WTC11 (cell line): ENCODE measurements around the gene TM2D1. TPM values are rescaled to one million over a fixed set of nuclear protein-coding genes. Genes with fewer than 3 reads are reported as not detected.
"Not testable (repeated sequence)": the region's sequence is repeated elsewhere in the genome, so short reads cannot be mapped to it uniquely, and the experiment has no call there.

Experiments used
- ATAC-seq: fragments of 200-7000 bp; cut with Tn5 transposase; 2 replicates; pipeline ENCODE4 v1.10.0; 2021; ENCODE audit warnings: mild to moderate bottlenecking, moderate library complexity
- CTCF ChIA-PET: fragments of 300-600 bp; sonication (Branson Sonifier 250); formaldehyde crosslinking; loops from one replicate; lab custom pipeline; 2021; ENCODE audit warnings: antibody characterized with exemption; lab: Charles Lee
- POLR2A ChIA-PET: fragments of 350-600 bp; sonication (Branson Sonifier 250); formaldehyde crosslinking; loops from one replicate; lab custom pipeline; 2021; ENCODE audit warnings: antibody characterized with exemption; lab: Charles Lee
- DNase-seq: peaks from one replicate; pipeline ENCODE4 v3.0.0; 2021; ENCODE audit warnings: low spot score
- H3K27ac Mint-ChIP-seq: 2 replicates; pipeline ENCODE4 v1.8.0; 2021; ENCODE audit warnings: mixed read lengths
- H3K27me3 Mint-ChIP-seq: 2 replicates; pipeline ENCODE4 v1.8.0; 2021; ENCODE audit warnings: low read depth, mild to moderate bottlenecking, moderate library complexity, mixed read lengths
- H3K36me3 Mint-ChIP-seq: 2 replicates; pipeline ENCODE4 v1.8.0; 2021; ENCODE audit warnings: mixed read lengths
- H3K4me1 Mint-ChIP-seq: 2 replicates; pipeline ENCODE4 v1.8.0; 2022; ENCODE audit warnings: mixed read lengths
- H3K4me3 Mint-ChIP-seq: 2 replicates; pipeline ENCODE4 v1.8.0; 2021; ENCODE audit warnings: mild to moderate bottlenecking, moderate library complexity, mixed read lengths
- H3K9me3 Mint-ChIP-seq: 2 replicates; pipeline ENCODE4 v1.8.0; 2021; ENCODE audit warnings: mixed read lengths
- EMX1 ChIP-seq: fragments of 250-450 bp; sonication (Bioruptor Pico); IDR thresholded peaks from 2 replicates; pipeline ENCODE4 v1.8.0; 2021; ENCODE audit warnings: mild to moderate bottlenecking
- ETV6 ChIP-seq: sonication (generic); formaldehyde crosslinking; IDR thresholded peaks from 2 replicates; pipeline ENCODE4 v1.8.1; 2022; ENCODE audit warnings: mild to moderate bottlenecking, missing genetic modification reagents
- GTF2I ChIP-seq: fragments of 250-450 bp; sonication (Bioruptor Pico); conservative IDR thresholded peaks from 2 replicates; pipeline ENCODE4 v1.4.0; 2021; ENCODE audit warnings: mild to moderate bottlenecking
- IRF2 ChIP-seq: sonication (generic); formaldehyde crosslinking; IDR thresholded peaks from 2 replicates; pipeline ENCODE4 v1.8.0; 2022; ENCODE audit warnings: low read depth, missing genetic modification reagents, borderline replicate concordance
- MYBL2 ChIP-seq: sonication (generic); formaldehyde crosslinking; IDR thresholded peaks from 2 replicates; pipeline ENCODE4 v1.8.1; 2023; ENCODE audit warnings: mild to moderate bottlenecking, moderate library complexity, missing genetic modification reagents
- NR1H2 ChIP-seq: sonication (generic); formaldehyde crosslinking; IDR thresholded peaks from 2 replicates; pipeline ENCODE4 v1.9.0; 2021; ENCODE audit warnings: mild to moderate bottlenecking, moderate library complexity, missing genetic modification reagents
- NR3C1 ChIP-seq: sonication (generic); formaldehyde crosslinking; conservative IDR thresholded peaks from 2 replicates; pipeline ENCODE4 v1.8.1; 2023; ENCODE audit warnings: low read depth, mild to moderate bottlenecking, missing genetic modification reagents
- PRDM15 ChIP-seq: sonication (generic); formaldehyde crosslinking; IDR thresholded peaks from 2 replicates; pipeline ENCODE4 v1.8.0; 2022; ENCODE audit warnings: missing genetic modification reagents
- RORB ChIP-seq: fragments of 250-450 bp; sonication (Bioruptor Pico); IDR thresholded peaks from 2 replicates; pipeline ENCODE4 v1.9.0; 2021; ENCODE audit warnings: mild to moderate bottlenecking
- SP1 ChIP-seq: sonication (generic); formaldehyde crosslinking; conservative IDR thresholded peaks from 2 replicates; pipeline ENCODE4 v1.8.1; 2022; ENCODE audit warnings: missing genetic modification reagents
- TCF7 ChIP-seq: sonication (generic); formaldehyde crosslinking; IDR thresholded peaks from 2 replicates; pipeline ENCODE4 v1.8.0; 2022; ENCODE audit warnings: mild to moderate bottlenecking, low read depth, missing genetic modification reagents, moderate library complexity
- USF2 ChIP-seq: sonication (generic); formaldehyde crosslinking; IDR thresholded peaks from 2 replicates; pipeline ENCODE4 v1.8.1; 2023; ENCODE audit warnings: mild to moderate bottlenecking, missing genetic modification reagents, moderate library complexity
- ZNF281 ChIP-seq: sonication (generic); formaldehyde crosslinking; IDR thresholded peaks from 2 replicates; pipeline ENCODE4 v1.8.0; 2023; ENCODE audit warnings: mild to moderate bottlenecking, missing genetic modification reagents
- ZSCAN18 ChIP-seq: fragments of 250-450 bp; sonication (Bioruptor Pico); IDR thresholded peaks from 2 replicates; pipeline ENCODE4 v2.1.2; 2022; ENCODE audit warnings: mild to moderate bottlenecking, moderate library complexity
- total RNA-seq: library from RNA; stranded (reverse); gene quantifications from 3 replicates; pipeline ENCODE4 v1.2.3, GENCODE V29; 2021
- TF ChIP-seq, protein P1 (sequence below): fragments of 200-600 bp; IDR thresholded peaks from 2 replicates; pipeline ENCODE4 v1.8.0; 2022; ENCODE audit warnings: antibody characterized with exemption
- TF ChIP-seq, protein P2 (sequence below): sonication (generic); formaldehyde crosslinking; IDR thresholded peaks from 2 replicates; pipeline ENCODE4 v1.8.1; 2023; ENCODE audit warnings: mild to moderate bottlenecking, missing genetic modification reagents
- TF ChIP-seq, protein P3 (sequence below): sonication (generic); formaldehyde crosslinking; IDR thresholded peaks from 2 replicates; pipeline ENCODE4 v1.8.0; 2022; ENCODE audit warnings: mild to moderate bottlenecking, missing genetic modification reagents
- TF ChIP-seq, protein P4 (sequence below): sonication (generic); formaldehyde crosslinking; IDR thresholded peaks from 2 replicates; pipeline ENCODE4 v1.8.0; 2022; ENCODE audit warnings: mild to moderate bottlenecking, missing genetic modification reagents

The TM2D1 gene
- total RNA-seq, 1 experiment from 2014 or later: 21.6 TPM

DNA sequence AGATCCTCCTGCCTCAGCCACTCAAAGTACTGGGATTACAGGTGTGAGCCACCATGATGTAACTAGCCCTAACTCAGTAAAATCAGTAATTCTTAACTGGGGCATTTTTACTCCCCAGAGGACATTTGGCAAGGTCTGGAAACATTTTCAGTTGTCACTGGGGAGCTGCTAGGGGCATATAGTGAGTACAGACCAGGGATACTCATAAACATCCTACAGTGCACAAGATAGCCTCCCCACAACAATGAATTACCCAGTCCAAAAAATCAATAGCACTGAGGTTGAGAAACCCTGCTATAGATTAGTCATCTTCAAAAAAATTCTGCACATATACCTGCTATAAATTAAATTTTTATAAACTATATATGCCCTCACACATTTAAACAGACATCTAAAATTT lies 13.0 kb downstream of the TM2D1 start (continued):
- TF ChIP-seq, protein P1, sequence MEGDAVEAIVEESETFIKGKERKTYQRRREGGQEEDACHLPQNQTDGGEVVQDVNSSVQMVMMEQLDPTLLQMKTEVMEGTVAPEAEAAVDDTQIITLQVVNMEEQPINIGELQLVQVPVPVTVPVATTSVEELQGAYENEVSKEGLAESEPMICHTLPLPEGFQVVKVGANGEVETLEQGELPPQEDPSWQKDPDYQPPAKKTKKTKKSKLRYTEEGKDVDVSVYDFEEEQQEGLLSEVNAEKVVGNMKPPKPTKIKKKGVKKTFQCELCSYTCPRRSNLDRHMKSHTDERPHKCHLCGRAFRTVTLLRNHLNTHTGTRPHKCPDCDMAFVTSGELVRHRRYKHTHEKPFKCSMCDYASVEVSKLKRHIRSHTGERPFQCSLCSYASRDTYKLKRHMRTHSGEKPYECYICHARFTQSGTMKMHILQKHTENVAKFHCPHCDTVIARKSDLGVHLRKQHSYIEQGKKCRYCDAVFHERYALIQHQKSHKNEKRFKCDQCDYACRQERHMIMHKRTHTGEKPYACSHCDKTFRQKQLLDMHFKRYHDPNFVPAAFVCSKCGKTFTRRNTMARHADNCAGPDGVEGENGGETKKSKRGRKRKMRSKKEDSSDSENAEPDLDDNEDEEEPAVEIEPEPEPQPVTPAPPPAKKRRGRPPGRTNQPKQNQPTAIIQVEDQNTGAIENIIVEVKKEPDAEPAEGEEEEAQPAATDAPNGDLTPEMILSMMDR: no peak

- H3K9me3 Mint-ChIP-seq, DNase-seq, H3K27me3 Mint-ChIP-seq, H3K4me3 Mint-ChIP-seq, H3K4me1 Mint-ChIP-seq, POLR2A ChIA-PET, CTCF ChIA-PET, H3K27ac Mint-ChIP-seq, ATAC-seq: not testable (repeated sequence)
- peaks cover 13% of the 10 kb centered on the region for H3K36me3 Mint-ChIP-seq
These were observed 13.7 kb downstream of the TM2D1 start for GRCh38 chr1:61711257-61711656.

- TF ChIP-seq, protein P2, sequence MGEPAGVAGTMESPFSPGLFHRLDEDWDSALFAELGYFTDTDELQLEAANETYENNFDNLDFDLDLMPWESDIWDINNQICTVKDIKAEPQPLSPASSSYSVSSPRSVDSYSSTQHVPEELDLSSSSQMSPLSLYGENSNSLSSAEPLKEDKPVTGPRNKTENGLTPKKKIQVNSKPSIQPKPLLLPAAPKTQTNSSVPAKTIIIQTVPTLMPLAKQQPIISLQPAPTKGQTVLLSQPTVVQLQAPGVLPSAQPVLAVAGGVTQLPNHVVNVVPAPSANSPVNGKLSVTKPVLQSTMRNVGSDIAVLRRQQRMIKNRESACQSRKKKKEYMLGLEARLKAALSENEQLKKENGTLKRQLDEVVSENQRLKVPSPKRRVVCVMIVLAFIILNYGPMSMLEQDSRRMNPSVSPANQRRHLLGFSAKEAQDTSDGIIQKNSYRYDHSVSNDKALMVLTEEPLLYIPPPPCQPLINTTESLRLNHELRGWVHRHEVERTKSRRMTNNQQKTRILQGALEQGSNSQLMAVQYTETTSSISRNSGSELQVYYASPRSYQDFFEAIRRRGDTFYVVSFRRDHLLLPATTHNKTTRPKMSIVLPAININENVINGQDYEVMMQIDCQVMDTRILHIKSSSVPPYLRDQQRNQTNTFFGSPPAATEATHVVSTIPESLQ: no peak
- no peak for TF ChIP-seq PRDM15 (CRISPR knock-in tag)
- TF ChIP-seq GTF2I (CRISPR knock-in tag): no peak
- TF ChIP-seq, protein P3, sequence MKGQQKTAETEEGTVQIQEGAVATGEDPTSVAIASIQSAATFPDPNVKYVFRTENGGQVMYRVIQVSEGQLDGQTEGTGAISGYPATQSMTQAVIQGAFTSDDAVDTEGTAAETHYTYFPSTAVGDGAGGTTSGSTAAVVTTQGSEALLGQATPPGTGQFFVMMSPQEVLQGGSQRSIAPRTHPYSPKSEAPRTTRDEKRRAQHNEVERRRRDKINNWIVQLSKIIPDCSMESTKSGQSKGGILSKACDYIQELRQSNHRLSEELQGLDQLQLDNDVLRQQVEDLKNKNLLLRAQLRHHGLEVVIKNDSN: no peak
- TF ChIP-seq EMX1 (CRISPR knock-in tag): no peak
- TF ChIP-seq USF2: no peak
- TF ChIP-seq MYBL2: no peak
- no peak for TF ChIP-seq ETV6
- no peak for TF ChIP-seq ZSCAN18
- TF ChIP-seq SP1: no peak
- no peak for TF ChIP-seq ZNF281 (CRISPR knock-in tag)
- no peak for TF ChIP-seq TCF7 (CRISPR knock-in tag)
- no peak for TF ChIP-seq IRF2 (CRISPR knock-in tag)
- TF ChIP-seq, protein P4, sequence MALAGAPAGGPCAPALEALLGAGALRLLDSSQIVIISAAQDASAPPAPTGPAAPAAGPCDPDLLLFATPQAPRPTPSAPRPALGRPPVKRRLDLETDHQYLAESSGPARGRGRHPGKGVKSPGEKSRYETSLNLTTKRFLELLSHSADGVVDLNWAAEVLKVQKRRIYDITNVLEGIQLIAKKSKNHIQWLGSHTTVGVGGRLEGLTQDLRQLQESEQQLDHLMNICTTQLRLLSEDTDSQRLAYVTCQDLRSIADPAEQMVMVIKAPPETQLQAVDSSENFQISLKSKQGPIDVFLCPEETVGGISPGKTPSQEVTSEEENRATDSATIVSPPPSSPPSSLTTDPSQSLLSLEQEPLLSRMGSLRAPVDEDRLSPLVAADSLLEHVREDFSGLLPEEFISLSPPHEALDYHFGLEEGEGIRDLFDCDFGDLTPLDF (CRISPR knock-in tag): no peak
- TF ChIP-seq RORB (CRISPR knock-in tag): no peak
- no peak for TF ChIP-seq NR3C1 (CRISPR knock-in tag)
- TF ChIP-seq NR1H2 (CRISPR knock-in tag): no peak
- ATAC-seq: no peak
- no peaks in the 10 kb centered on the region for H3K27me3 Mint-ChIP-seq
- H3K4me1 Mint-ChIP-seq: no peaks in the 10 kb centered on the region
- no peak for DNase-seq
- H3K4me3 Mint-ChIP-seq: no peak overlapping the region
- H3K36me3 Mint-ChIP-seq: peaks cover 16% of the 10 kb centered on the region
- POLR2A ChIA-PET: no interaction called here
- H3K9me3 Mint-ChIP-seq: no peaks in the 10 kb centered on the region
- no peak overlapping the region for H3K27ac Mint-ChIP-seq
- CTCF ChIA-PET: no interaction called here
These were observed 15.0 kb downstream of the TM2D1 start for GRCh38 chr1:61709908-61710289.
